HepG2 (cell line): ENCODE measurements around the gene TCEANC2. TPM values are rescaled to one million over a fixed set of nuclear protein-coding genes. Genes with fewer than 3 reads are reported as not detected.

ENCODE experiments used
- JDP2 ChIP-seq: sonication (generic); formaldehyde crosslinking; IDR thresholded peaks from 2 replicates; pipeline ENCODE4 v1.8.1; 2022; ENCODE audit warnings: missing genetic modification reagents, borderline replicate concordance
- KDM6A ChIP-seq: IDR thresholded peaks from 2 replicates; pipeline ENCODE4 v1.6.1; 2016; ENCODE audit warnings: low read depth
- MAFF ChIP-seq: IDR thresholded peaks from 2 replicates; pipeline ENCODE4 v1.6.1; 2011; ENCODE audit warnings: low read depth, low read length, improper control_type of control experiment
- MAFK ChIP-seq, 2 experiments: IDR thresholded peaks in 1 of 2; conservative IDR thresholded peaks in 1 of 2; 2 replicates each; pipeline ENCODE4 v1.6.1; 2011; ENCODE audit warnings: improper control_type of control experiment in 2 of 2, low read length in 2 of 2
- NFE2 ChIP-seq: sonication (generic); formaldehyde crosslinking; IDR thresholded peaks from 2 replicates; pipeline ENCODE4 v1.4.0; 2020; ENCODE audit warnings: missing genetic modification reagents
- NRL ChIP-seq: sonication (generic); formaldehyde crosslinking; IDR thresholded peaks from 2 replicates; pipeline ENCODE4 v1.5.0; 2020; ENCODE audit warnings: missing genetic modification reagents, mild to moderate bottlenecking, moderate library complexity, borderline replicate concordance
- PPARG ChIP-seq: conservative IDR thresholded peaks from 2 replicates; pipeline ENCODE4 v1.6.1; 2016; ENCODE audit warnings: missing biosample characterization, missing genetic modification reagents
- RAD51 ChIP-seq: fragments of 450-650 bp; IDR thresholded peaks from 2 replicates; pipeline ENCODE4 v1.6.1; 2016; ENCODE audit warnings: borderline replicate concordance
- STAT5B ChIP-seq: sonication (generic); formaldehyde crosslinking; IDR thresholded peaks from 2 replicates; pipeline ENCODE4 v1.4.0; 2020; ENCODE audit warnings: missing genetic modification reagents
- ZNF546 ChIP-seq: sonication (generic); formaldehyde crosslinking; conservative IDR thresholded peaks from 2 replicates; pipeline ENCODE4 v1.8.1; 2023; ENCODE audit warnings: mild to moderate bottlenecking, missing genetic modification reagents
- ZNF788 ChIP-seq: sonication (generic); formaldehyde crosslinking; IDR thresholded peaks from 2 replicates; pipeline ENCODE4 v1.5.0; 2020; ENCODE audit warnings: mild to moderate bottlenecking, missing genetic modification reagents, borderline replicate concordance
- polyA plus RNA-seq, 8 experiments: library from polyadenylated mRNA; depleted of rRNA in 3 of 8; stranded (reverse) in 7 of 8; unstranded in 1 of 8; fragments of >200 nt; fragmentation: Illumina TruSeq in 4 of 8; extraction: Trizol in 4 of 8; gene quantifications; 2 replicates each; pipeline versions ENCODE4 v1.2.1 to v1.2.3, GENCODE V29; 2011 to 2016; ENCODE audit warnings: low read depth in 4 of 8, missing spikeins in 1 of 8, mixed read lengths in 1 of 8; ENCODE audit not compliant: insufficient read depth in 1 of 8
- total RNA-seq, 5 experiments: library from RNA; depleted of rRNA; stranded (reverse); fragments of >200 nt; fragmentation: Illumina TruSeq; extraction: Trizol; gene quantifications; 2 replicates each; pipeline ENCODE4 v1.2.3, GENCODE V29; 2016; ENCODE audit warnings: low read depth in 1 of 5
- TF ChIP-seq, protein P1 (sequence below): sonication (generic); formaldehyde crosslinking; IDR thresholded peaks from one replicate; pipeline ENCODE4 v1.5.1; 2020; ENCODE audit warnings: mild to moderate bottlenecking, missing genetic modification reagents; ENCODE audit errors: not compliant biosample characterization
- TF ChIP-seq, protein P2 (sequence below): sonication (generic); formaldehyde crosslinking; IDR thresholded peaks from 2 replicates; pipeline ENCODE4 v1.4.0; 2020; ENCODE audit warnings: low read depth, missing genetic modification reagents
- TF ChIP-seq, protein P3 (sequence below): sonication (generic); formaldehyde crosslinking; conservative IDR thresholded peaks from 2 replicates; pipeline ENCODE4 v1.4.0; 2020; ENCODE audit warnings: missing genetic modification reagents

TCEANC2 gene
- total and polyA plus RNA-seq, 2 of the 13 experiments (the other 11 are each of a cell fraction or from before 2014, with no cell fraction given): 3.8 to 5.0 TPM

DNA sequence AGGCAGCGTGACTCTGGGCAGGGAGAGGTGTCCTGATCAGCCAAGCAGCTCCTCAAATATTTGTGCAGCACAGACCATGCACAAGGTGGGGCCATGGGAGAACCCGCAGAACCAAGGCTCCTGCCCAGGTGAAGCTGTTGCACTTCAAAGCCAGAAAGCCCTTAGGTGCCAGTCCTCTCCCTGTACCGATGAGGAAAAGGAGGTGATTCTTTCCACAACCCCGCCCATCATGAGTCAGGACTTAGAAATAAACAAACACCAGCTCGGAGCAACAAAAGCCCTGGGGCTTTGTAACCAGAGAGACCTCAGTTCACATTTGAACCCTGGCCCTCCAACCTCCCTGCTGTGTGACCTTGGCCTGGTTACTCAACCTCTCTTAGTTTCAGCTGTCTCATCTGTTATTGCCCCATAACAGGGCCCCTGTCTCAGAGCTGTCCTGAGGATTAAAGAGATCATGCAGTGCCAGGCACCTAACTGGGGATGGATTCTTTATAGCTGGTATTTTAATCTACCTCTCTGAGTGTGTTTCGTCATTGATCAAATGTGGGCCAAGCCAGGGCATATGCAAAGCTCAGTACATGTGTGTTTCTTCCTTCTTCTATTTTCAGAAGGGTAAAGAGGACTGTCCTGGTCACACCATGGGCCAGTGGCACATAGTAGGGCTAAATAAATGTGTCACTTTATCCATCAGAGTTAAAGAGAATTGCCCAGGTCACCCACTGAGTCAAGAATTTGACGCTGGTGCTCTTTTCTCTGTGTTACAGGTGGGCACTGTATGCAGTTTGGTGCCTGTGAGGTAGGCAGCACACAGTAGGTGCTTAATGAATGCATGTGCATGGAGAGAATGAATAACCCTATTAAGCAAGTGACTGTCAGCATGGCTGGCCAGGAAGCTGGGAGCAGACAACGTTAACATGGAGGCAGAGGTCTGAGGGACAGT lies 36.8 kb upstream of the TCEANC2 start (continued):
- TF ChIP-seq, protein P1, sequence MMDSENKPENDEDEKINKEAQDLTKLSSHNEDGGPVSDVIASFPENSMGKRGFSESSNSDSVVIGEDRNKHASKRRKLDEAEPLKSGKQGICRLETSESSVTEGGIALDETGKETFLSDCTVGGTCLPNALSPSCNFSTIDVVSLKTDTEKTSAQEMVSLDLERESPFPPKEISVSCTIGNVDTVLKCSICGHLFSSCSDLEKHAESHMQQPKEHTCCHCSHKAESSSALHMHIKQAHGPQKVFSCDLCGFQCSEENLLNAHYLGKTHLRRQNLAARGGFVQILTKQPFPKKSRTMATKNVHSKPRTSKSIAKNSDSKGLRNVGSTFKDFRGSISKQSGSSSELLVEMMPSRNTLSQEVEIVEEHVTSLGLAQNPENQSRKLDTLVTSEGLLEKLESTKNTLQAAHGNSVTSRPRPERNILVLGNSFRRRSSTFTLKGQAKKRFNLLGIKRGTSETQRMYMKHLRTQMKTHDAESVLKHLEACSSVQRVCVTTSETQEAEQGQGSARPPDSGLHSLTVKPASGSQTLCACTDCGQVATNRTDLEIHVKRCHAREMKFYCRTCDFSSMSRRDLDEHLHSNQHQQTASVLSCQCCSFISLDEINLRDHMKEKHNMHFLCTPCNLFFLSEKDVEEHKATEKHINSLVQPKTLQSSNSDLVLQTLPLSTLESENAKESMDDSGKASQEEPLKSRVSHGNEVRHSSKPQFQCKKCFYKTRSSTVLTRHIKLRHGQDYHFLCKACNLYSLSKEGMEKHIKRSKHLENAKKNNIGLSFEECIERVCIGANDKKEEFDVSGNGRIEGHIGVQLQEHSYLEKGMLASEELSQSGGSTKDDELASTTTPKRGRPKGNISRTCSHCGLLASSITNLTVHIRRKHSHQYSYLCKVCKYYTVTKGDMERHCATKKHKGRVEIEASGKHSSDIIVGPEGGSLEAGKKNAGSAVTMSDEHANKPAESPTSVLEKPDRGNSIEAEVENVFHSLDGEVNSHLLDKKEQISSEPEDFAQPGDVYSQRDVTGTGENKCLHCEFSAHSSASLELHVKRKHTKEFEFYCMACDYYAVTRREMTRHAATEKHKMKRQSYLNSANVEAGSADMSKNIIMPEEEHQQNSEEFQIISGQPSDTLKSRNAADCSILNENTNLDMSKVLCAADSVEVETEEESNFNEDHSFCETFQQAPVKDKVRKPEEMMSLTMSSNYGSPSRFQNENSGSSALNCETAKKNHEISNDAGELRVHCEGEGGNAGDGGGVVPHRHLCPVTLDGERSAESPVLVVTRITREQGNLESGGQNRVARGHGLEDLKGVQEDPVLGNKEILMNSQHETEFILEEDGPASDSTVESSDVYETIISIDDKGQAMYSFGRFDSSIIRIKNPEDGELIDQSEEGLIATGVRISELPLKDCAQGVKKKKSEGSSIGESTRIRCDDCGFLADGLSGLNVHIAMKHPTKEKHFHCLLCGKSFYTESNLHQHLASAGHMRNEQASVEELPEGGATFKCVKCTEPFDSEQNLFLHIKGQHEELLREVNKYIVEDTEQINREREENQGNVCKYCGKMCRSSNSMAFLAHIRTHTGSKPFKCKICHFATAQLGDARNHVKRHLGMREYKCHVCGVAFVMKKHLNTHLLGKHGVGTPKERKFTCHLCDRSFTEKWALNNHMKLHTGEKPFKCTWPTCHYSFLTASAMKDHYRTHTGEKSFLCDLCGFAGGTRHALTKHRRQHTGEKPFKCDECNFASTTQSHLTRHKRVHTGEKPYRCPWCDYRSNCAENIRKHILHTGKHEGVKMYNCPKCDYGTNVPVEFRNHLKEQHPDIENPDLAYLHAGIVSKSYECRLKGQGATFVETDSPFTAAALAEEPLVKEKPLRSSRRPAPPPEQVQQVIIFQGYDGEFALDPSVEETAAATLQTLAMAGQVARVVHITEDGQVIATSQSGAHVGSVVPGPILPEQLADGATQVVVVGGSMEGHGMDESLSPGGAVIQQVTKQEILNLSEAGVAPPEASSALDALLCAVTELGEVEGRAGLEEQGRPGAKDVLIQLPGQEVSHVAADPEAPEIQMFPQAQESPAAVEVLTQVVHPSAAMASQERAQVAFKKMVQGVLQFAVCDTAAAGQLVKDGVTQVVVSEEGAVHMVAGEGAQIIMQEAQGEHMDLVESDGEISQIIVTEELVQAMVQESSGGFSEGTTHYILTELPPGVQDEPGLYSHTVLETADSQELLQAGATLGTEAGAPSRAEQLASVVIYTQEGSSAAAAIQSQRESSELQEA (CRISPR knock-in tag): no peak
- TF ChIP-seq MAFK (conservative IDR thresholded peaks at IDR 0.05 in 1 of 2, IDR thresholded peaks at IDR 0.05 in 1 of 2; ENCODE audit: low read length in 2 of 2) (no peak), MAFF (0 out of 2 replicates have a peak, but pooled peaks have one; percentile 18), ZNF546 (CRISPR knock-in tag) (no peak), STAT5B (no peak), NRL (CRISPR knock-in tag) (no peak), ZNF788 (CRISPR knock-in tag) (peak; percentile 15; the same call in 1 of the 2 replicates), KDM6A (CRISPR knock-in tag) (peak; percentile 72; the same call in 1 of the 2 replicates), PPARG (CRISPR knock-in tag) (peak; percentile 87), JDP2 (no peak), NFE2 (CRISPR knock-in tag) (peak; percentile 62), RAD51 (no peak)
- TF ChIP-seq, protein P2, sequence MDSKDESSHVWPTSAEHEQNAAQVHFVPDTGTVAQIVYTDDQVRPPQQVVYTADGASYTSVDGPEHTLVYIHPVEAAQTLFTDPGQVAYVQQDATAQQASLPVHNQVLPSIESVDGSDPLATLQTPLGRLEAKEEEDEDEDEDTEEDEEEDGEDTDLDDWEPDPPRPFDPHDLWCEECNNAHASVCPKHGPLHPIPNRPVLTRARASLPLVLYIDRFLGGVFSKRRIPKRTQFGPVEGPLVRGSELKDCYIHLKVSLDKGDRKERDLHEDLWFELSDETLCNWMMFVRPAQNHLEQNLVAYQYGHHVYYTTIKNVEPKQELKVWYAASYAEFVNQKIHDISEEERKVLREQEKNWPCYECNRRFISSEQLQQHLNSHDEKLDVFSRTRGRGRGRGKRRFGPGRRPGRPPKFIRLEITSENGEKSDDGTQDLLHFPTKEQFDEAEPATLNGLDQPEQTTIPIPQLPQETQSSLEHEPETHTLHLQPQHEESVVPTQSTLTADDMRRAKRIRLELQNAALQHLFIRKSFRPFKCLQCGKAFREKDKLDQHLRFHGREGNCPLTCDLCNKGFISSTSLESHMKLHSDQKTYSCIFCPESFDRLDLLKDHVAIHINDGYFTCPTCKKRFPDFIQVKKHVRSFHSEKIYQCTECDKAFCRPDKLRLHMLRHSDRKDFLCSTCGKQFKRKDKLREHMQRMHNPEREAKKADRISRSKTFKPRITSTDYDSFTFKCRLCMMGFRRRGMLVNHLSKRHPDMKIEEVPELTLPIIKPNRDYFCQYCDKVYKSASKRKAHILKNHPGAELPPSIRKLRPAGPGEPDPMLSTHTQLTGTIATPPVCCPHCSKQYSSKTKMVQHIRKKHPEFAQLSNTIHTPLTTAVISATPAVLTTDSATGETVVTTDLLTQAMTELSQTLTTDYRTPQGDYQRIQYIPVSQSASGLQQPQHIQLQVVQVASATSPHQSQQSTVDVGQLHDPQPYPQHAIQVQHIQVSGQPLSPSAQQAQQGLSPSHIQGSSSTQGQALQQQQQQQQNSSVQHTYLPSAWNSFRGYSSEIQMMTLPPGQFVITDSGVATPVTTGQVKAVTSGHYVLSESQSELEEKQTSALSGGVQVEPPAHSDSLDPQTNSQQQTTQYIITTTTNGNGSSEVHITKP: peak; percentile 55; the same call in 1 of the 2 replicates
- TF ChIP-seq, protein P3, sequence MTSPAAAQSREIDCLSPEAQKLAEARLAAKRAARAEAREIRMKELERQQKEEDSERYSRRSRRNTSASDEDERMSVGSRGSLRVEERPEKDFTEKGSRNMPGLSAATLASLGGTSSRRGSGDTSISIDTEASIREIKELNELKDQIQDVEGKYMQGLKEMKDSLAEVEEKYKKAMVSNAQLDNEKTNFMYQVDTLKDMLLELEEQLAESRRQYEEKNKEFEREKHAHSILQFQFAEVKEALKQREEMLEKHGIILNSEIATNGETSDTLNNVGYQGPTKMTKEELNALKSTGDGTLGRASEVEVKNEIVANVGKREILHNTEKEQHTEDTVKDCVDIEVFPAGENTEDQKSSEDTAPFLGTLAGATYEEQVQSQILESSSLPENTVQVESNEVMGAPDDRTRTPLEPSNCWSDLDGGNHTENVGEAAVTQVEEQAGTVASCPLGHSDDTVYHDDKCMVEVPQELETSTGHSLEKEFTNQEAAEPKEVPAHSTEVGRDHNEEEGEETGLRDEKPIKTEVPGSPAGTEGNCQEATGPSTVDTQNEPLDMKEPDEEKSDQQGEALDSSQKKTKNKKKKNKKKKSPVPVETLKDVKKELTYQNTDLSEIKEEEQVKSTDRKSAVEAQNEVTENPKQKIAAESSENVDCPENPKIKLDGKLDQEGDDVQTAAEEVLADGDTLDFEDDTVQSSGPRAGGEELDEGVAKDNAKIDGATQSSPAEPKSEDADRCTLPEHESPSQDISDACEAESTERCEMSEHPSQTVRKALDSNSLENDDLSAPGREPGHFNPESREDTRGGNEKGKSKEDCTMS (CRISPR knock-in tag): no peak
